ENCODE results near the gene TMC8. TPM values are rescaled to one million over a fixed set of nuclear protein-coding genes. Genes with fewer than 3 reads are reported as not detected.

TMC8 gene
- total RNA-seq, 1 donor from 2014 or later = 0.05 TPM

DNA sequence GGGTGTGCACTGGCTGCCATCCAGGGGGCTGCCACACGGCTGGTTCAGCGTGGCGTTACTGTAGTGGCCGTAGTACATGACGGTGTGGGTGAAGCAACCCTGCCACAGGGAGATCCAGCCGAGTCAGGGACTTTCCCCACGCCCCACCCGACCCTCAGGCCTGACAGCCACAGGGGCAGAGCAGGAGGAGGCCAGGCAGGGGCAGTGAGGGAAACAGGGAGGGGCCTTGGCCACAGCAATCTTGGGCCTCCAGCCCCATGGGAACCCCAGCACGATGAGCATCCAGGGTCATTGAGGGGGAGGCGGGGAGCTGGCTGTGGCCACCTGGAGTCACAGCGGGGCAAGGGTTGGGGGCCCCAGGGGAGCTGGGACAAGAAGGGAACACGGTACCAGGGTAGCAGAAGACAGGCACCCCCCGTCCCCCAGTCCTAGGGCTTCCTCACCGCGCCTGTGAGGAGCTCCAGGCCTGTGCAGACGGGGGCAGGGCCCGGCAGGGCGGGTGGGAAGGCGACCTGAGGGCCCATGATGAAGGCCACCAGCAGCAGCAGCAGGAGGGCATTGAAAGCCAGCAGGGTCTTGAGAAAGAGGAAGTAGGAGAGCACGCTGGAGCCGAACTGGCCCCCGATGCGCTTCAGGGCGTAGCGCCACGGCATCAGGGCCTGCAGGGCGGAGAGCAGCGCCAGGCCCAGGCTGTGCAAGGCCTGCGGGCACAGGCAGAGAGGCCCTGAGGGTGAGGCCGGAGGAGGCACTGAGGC lies 6.3 kb upstream of the TMC8 start:
- DNase-seq (ENCODE audit: low read depth) = no peak

- no peak for DNase-seq (ENCODE audit: low read depth)
Observed at GRCh38 chr17:78124836-78125137, 5.8 kb upstream of the TMC8 start.

- no peak for DNase-seq (ENCODE audit: low read depth)
Observed at GRCh38 chr17:78125138-78125913, 5.2 kb upstream of the TMC8 start.

- DNase-seq (ENCODE audit: low read depth) = no peak
Observed at GRCh38 chr17:78125976-78126894, 4.3 kb upstream of the TMC8 start.

- no peak for DNase-seq (ENCODE audit: low read depth)
Observed at GRCh38 chr17:78126895-78127238, 3.7 kb upstream of the TMC8 start.

DNA sequence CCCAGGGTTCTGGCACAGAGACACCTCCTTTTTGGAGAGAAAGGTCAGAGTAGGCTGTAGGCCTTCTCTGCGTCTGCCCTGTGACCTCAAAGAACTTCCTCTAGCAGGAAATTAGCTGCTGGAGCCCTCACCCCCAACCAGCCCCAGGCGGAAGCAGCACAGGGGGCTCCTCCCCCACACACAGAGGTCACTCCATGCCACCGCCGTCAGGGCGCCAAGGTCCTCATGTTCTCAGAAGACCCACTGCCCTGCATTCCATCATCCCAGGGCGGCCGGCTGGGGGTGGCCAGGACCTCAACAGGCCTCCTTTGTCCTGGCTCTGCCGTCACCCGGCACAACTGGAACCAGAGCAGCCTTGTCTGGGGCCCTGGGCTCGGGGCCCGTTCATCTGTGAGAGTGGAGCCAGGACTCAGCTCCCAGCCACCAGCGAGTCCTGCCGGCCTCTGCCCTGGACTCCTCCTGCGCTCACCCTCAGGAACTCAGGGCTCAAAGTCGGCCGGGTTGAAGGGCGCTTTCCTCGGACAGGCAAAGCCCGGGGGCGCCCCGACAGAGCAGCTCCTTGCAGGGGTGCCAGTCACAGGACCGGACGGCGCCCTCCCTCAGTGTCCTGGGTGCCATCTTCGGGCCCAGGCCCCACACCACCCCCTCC lies 3.2 kb upstream of the TMC8 start:
- DNase-seq (ENCODE audit: low read depth) = no peak

- no peak for DNase-seq (ENCODE audit: low read depth)
Observed at GRCh38 chr17:78127888-78128550, 2.6 kb upstream of the TMC8 start.

DNA sequence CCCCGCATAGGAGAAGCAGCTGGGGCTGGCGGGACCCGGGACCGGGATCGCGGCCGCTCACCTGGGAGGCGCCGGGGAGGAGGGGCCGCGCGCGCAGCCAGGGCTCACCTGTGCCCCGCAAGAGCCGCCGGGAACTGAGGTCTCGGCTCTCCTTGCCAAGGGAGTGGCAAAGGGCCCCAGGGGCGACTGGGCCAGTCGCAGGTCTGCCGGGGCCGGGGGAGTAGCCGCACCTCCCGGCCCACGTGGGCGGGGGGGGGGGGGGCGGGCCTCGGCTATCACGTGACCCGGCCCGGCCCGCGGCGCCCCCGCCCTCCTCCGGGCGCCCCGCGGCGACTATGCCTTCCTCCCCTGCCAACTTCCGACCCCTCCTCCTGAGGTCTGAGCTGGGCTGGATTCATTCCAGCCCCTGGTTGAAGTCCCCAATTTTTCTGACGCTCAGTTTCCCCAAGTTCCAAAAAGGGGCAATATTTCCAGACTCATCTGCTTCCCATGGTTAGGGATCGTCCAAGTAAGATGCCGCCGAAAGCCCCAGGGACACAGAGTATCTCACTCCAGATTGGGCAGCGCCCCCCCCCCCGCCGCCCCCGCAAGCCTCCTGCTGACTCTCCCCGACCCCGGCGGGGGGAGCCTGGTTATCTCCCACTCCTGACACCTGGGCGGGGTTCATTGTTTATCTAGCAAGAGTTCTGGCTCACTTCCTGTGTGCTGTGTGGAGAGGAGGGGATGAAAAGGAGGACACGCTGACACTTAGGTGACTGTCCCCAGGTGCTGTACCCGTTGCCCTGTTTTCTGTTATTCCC lies 1.8 kb upstream of the TMC8 start, which contains the start of gene TMC6:
TSS of gene TMC6 (minus strand) at position 205 of the 800 bp plus-strand sequence. CDS start 1,923 bp downstream, outside the sequence.
- no peak for DNase-seq (ENCODE audit: low read depth)

DNA sequence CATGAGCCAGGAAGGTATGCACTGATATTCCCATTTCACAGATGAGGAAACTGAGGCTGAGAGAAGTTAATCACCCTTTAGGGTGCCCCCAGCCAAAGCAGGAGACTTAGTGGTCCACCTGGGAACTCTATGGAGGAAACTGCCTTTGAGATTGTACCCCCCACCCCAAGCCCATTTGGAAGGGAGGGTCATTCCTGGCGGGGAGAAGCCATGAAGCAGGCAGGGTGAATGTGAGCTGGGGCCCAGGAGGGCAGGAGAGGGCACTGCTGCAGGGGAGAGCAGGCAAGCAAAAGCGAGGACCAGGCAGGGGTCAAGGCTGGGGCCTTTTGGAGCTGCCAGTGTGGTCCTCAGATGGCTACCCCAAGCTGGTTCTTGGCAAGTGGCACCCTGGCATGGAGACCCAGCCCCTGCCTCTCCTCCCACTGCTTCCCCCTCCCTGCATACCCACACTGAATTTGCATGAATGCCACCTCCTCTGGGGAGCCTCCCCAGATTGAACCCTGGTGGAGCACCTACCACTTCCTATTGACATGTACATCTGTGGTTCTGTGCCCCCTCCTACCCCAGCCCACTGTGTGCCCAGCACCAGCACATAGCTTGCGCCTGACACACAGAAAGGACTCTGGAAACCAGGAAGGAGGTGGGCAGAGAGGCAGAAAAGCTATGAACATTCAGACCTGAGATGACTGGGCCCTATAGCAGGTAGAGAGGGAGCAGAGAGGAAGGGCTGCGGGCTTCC lies 1.1 kb upstream of the TMC8 start:
- no peak for DNase-seq (ENCODE audit: low read depth)

DNA sequence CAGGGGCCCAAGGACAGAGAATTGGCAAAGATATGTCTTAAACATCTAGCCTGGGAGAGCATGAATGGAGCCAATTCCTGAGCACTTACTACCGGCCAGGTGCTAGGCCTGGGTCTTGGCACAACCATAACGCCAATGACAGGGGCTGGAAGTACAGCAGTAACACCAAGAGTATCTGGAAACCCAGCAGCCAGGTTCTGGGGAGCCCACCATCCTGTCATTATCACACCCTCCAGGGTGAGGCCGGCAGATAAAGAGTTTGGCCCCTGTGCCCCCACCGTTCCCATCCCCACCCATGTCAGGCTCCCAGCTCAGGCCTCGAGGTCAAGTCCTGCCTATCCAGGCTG lies 508 bp upstream of the TMC8 start:
- DNase-seq (ENCODE audit: low read depth) = no peak

- no peak for DNase-seq (ENCODE audit: low read depth)
Observed at GRCh38 chr17:78131172-78132083, 857 bp downstream of the TMC8 start.

- DNase-seq (ENCODE audit: low read depth) = no peak
Observed at GRCh38 chr17:78132084-78132676, 1.6 kb downstream of the TMC8 start.

DNA sequence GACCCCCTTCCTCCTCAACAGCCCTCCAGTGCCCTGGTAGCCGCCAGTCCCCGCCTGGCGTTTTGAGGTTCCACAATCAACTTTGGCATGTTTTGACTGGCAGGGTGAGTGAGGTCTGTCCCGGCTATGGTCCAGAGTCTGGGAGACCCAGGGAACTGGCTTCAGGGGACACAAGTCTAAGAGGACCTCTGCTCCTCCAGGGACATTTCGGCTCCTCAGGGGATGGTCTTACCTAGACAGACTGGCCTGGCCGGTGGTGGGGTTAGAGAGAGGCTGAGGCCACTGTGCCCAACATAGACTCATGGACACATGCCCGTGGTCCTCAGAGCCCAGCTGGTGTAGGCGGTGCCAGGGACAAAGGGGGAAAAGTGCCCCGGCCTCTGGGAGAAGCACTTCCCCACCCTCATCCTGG lies 2.2 kb downstream of the TMC8 start:
- DNase-seq (ENCODE audit: low read depth) = no peak

DNA sequence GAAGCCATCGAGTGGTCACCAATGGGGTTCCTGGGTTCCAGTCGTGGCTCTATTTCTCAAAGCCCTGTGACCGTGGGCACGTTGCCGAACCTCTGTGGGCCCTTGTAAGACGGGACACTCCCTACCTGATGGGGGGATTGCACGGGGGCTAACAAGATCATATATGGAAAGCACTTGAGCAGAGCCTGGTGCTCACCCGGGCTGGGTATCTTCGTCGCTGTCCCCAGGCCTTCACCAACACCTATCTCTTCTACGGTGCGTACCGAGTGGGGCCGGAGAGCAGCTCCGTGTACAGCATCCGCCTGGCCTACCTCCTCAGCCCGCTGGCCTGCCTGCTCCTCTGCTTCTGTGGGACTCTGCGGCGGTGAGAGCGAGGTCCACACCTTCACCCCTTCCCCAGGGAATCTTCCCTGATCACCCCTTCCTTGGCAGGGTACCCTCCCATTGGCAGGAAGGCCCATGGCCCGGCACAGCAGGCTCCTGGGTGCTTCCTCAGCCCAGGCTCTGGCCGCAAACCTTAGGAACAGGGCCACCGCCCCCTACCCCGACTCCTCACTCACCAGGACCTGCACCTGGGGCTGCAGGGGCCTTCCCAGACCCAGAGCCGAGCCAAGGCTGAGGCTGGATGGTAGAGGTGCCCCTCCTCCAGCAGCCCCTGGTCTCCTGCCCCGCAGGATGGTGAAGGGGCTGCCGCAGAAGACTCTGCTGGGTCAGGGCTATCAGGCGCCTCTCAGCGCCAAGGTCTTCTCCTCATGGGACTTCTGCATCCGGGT lies 2.8 kb downstream of the TMC8 start:
- DNase-seq (ENCODE audit: low read depth) = no peak

- DNase-seq (ENCODE audit: low read depth) = peak; percentile 48
Observed at GRCh38 chr17:78133971-78134898, 3.7 kb downstream of the TMC8 start.

- DNase-seq (ENCODE audit: low read depth) = no peak
Observed at GRCh38 chr17:78134899-78135385, 4.4 kb downstream of the TMC8 start.

Measured in renal cortical epithelial cell (primary cell).